KMS-11 (cell line): ENCODE measurements around the gene TAGAP.
A peak's percentile ranks its signal among the peaks of the same experiment; 100 is the strongest.

Source experiments
- H2AFZ ChIP-seq: fragments of 200-600 bp; sonication (generic); 2 replicates; pipeline ENCODE4 v1.6.1; 2016; ENCODE audit warnings: antibody characterized with exemption, mixed run types, low read depth
- H3K27ac ChIP-seq: fragments of 200-600 bp; sonication (generic); 2 replicates; pipeline ENCODE4 v1.6.1; 2016; ENCODE audit warnings: mild to moderate bottlenecking, mixed run types
- H3K27me3 ChIP-seq: fragments of 200-600 bp; sonication (generic); 2 replicates; pipeline ENCODE4 v1.6.1; 2017; ENCODE audit warnings: mild to moderate bottlenecking, low read depth, mixed run types, moderate library complexity; ENCODE audit not compliant: insufficient read depth
- H3K36me3 ChIP-seq: fragments of 200-600 bp; sonication (generic); 2 replicates; pipeline ENCODE4 v1.6.1; 2017; ENCODE audit warnings: mild to moderate bottlenecking, mixed run types; ENCODE audit not compliant: insufficient read depth
- H3K4me1 ChIP-seq: fragments of 200-600 bp; sonication (generic); 2 replicates; pipeline ENCODE4 v1.6.1; 2016; ENCODE audit warnings: mild to moderate bottlenecking, low read depth, mixed run types; ENCODE audit not compliant: poor library complexity, severe bottlenecking
- H3K4me2 ChIP-seq: fragments of 200-600 bp; sonication (generic); 2 replicates; pipeline ENCODE4 v1.7.0; 2016; ENCODE audit warnings: mild to moderate bottlenecking, mixed run types
- H3K4me3 ChIP-seq: fragments of 200-600 bp; sonication (generic); IDR thresholded peaks from 2 replicates; pipeline ENCODE4 v1.6.1; 2017; ENCODE audit warnings: low read depth, low read length, mixed read lengths; ENCODE audit not compliant: insufficient read depth
- H3K79me2 ChIP-seq: fragments of 200-600 bp; sonication (generic); 2 replicates; pipeline ENCODE4 v1.6.1; 2016; ENCODE audit warnings: low read depth, mixed run types; ENCODE audit not compliant: insufficient read depth
- H3K9ac ChIP-seq: fragments of 200-600 bp; sonication (generic); 2 replicates; pipeline ENCODE4 v1.6.1; 2016; ENCODE audit warnings: mild to moderate bottlenecking, mixed run types
- H4K20me1 ChIP-seq: fragments of 200-600 bp; sonication (generic); 2 replicates; pipeline ENCODE4 v1.6.1; 2016; ENCODE audit warnings: mild to moderate bottlenecking, mixed run types; ENCODE audit not compliant: insufficient read depth
- TF ChIP-seq, protein P1 (sequence below): fragments of 200-600 bp; sonication (generic); conservative IDR thresholded peaks from 2 replicates; pipeline ENCODE4 v1.6.1; 2017; ENCODE audit warnings: low read depth, mild to moderate bottlenecking, antibody characterized with exemption, low read length, moderate library complexity, mixed read lengths

The TAGAP gene

DNA sequence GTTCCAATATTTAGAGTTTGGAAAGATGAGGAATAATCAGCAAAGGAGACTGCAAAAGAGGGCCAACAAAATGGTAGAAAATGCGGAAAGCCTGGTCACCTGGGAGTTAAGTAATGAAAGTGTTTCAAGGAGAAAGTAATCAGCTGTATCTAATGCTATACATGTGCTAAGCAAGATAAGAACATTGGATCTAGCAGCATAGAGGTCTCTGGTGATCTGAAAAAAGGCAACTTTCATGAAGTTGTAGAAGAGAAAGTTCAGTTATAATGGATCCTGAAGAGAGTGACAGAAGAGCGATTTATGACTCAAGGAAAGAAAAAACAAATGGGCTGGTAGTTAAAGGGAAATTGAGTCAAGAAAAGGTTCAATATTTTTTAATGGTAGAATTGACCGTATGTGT lies 40.2 kb downstream of the TAGAP start:
- Histone ChIP-seq H3K36me3 (no peaks in the 10 kb centered on the region), H2AFZ (no peak overlapping the region), H3K27me3 (no peaks in the 10 kb centered on the region), H3K4me2 (no peak overlapping the region), H3K4me3 (no peak overlapping the region), H4K20me1 (no peaks in the 10 kb centered on the region), H3K79me2 (no peaks in the 10 kb centered on the region), H3K4me1 (peaks cover 23% of the 10 kb centered on the region), H3K27ac (no peak overlapping the region), H3K9ac (no peak overlapping the region)
- TF ChIP-seq, protein P1, sequence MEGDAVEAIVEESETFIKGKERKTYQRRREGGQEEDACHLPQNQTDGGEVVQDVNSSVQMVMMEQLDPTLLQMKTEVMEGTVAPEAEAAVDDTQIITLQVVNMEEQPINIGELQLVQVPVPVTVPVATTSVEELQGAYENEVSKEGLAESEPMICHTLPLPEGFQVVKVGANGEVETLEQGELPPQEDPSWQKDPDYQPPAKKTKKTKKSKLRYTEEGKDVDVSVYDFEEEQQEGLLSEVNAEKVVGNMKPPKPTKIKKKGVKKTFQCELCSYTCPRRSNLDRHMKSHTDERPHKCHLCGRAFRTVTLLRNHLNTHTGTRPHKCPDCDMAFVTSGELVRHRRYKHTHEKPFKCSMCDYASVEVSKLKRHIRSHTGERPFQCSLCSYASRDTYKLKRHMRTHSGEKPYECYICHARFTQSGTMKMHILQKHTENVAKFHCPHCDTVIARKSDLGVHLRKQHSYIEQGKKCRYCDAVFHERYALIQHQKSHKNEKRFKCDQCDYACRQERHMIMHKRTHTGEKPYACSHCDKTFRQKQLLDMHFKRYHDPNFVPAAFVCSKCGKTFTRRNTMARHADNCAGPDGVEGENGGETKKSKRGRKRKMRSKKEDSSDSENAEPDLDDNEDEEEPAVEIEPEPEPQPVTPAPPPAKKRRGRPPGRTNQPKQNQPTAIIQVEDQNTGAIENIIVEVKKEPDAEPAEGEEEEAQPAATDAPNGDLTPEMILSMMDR: no peak

DNA sequence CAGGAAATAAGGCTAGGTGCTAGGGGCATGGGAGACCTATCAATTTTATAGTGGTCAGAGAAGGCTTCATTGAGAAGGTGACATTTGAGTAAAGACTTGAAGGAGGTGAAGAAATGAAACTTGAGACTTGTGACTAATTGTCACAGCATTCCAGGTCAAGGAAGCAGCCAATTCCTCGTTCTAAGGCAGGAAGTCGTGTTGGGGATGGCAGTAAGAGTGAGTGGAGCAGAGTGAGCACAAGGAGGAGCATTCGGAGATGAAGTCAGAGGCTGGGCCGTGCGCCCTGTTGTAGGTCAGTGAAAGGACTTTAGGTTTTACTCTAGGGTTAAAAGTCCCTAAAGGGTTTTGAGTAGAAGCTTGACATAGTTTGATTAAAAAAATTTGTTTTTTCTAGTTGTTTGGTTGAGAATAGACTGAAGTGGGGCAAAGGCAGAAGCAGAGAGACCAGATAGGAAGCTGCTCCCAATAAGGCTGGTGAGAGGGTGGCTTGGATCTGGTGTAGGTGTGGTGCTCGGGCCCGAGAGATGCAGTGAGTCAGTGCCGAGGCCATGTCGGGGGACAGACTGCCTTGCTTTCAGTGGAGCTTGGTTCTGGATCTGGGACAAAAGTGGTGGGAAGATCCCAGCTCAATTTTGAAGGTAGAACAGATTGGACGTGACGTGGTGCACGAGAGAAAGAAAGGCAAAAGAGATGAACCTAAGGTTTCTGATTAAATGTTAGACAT lies 42.2 kb downstream of the TAGAP start:
- Histone ChIP-seq H3K27me3 (no peaks in the 10 kb centered on the region), H3K4me1 (peaks cover 12% of the 10 kb centered on the region), H3K79me2 (no peaks in the 10 kb centered on the region), H3K4me3 (no peak overlapping the region), H3K9ac (no peak overlapping the region), H2AFZ (no peak overlapping the region), H3K36me3 (no peaks in the 10 kb centered on the region), H3K4me2 (no peak overlapping the region), H4K20me1 (no peaks in the 10 kb centered on the region), H3K27ac (no peak overlapping the region)
- TF ChIP-seq, protein P1: no peak

DNA sequence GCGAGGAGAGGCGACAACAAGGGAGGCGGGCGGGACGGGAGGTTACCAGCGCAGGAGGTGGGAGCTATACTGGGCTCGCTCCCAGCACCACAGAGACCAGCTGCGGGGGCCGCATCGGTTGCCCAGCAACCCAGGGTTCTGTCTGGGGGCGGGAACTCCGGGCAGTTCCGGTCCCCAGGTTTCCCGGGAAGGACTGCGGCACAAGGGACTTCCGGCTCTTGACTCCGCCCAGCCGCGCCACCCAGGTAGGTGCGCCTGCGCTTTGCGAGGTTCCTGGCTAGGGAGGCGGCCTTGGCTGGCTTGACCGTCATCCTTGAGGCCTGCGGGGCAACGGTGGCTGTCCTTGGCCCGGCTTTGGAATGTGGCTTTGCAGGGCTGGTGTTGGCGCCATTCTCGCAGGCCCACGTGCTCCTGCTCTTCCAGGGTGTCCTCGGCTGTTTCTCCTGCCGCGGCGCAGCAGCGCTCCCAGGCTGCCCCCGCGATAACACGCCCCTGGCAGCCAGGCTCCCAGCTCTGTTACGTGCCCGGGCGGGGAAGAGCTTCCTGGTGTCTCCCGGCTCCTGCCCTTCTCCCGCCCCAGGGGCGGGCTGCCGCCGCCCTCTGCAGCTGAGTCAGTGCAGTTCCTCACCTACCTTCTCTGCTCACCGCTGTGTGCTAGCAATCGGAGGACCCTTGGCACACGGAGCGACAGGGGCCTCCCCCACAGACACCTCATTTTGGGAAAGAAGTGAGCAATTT lies 45.0 kb downstream of the TAGAP start, which contains the start of gene RSPH3:
Gene RSPH3 (minus strand): TSS at position 537 of the 738 bp plus-strand sequence. CDS start 652 bp downstream, outside the sequence.
- H3K4me2 ChIP-seq: peak within 1 kb of the TSS; percentile 85
- no peaks in the 10 kb centered on the region for H3K79me2 ChIP-seq
- no peak within 1 kb of the TSS for H3K4me3 ChIP-seq
- H3K27me3 ChIP-seq: no peaks in the 10 kb centered on the region
- peak within 1 kb of the TSS; percentile 82 for H3K27ac ChIP-seq
- H3K9ac ChIP-seq: peak within 1 kb of the TSS; percentile 91
- H2AFZ ChIP-seq: peak within 1 kb of the TSS; percentile 89
- H3K36me3 ChIP-seq: no peaks in the 10 kb centered on the region
- H3K4me1 ChIP-seq: peaks cover 12% of the 10 kb centered on the region
- no peaks in the 10 kb centered on the region for H4K20me1 ChIP-seq
- TF ChIP-seq, protein P1: no peak

DNA sequence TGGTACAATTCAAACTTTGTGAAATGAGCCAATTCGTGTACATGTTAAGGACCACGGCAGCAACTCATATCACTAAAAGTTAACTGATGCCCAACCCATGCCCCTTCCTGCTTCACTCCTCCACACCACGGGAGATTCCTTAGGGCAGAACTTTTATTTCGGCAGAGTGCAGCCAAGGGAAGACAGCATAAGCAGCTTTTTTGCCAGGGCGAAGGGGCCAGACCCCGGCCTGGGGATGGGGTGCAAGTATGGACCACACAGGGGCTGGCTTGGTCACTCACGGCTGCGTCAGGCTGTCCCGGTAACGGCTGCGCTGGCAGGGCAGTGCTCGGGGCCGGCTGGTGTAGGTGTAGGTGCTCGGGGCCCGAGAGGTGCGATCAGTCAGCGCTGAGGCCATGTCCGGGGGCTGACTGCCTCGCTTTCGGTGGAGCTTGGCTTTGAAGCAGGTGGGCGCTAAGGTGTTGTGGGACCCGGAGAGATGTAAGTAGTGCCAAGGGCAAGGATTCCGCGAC lies 45.6 kb downstream of the TAGAP start:
- Histone ChIP-seq H3K4me2 (peak overlapping the region; percentile 85), H3K9ac (peak overlapping the region; percentile 91; the same call in 1 of the 2 replicates), H2AFZ (peak overlapping the region; percentile 89), H3K27me3 (no peaks in the 10 kb centered on the region), H3K4me1 (peaks cover 12% of the 10 kb centered on the region), H3K27ac (peak overlapping the region; percentile 82; the same call in 1 of the 2 replicates), H4K20me1 (no peaks in the 10 kb centered on the region), H3K4me3 (no peak overlapping the region), H3K79me2 (no peaks in the 10 kb centered on the region), H3K36me3 (no peaks in the 10 kb centered on the region)
- TF ChIP-seq, protein P1: no peak
